Measurements from ENCODE around the gene CEP78. TPM values are rescaled to one million over a fixed set of nuclear protein-coding genes. Genes with fewer than 3 reads are reported as not detected.

Gene CEP78
- total RNA-seq, 1 donor from 2014 or later, result 13.9 TPM

DNA sequence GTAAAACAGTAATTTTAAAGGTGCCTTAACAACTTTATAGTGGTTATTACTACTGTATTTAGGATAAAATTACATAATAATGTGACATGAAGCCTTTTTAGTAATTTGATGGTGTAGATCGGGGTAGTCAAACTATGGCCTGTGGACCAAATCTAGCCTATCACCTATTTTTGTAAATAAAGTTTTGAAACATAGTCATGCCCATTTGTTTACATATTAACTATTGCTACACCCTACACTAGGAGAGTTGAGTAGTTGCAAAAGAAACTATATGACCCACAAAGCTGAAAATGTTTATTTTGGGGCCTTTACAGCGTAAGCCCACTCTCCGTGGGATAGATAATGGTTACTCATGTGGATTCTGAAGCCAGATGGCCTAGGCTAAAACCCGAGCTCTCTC is 6.2 kb downstream of the CEP78 start:
- no peak for DNase-seq (ENCODE audit: extremely low spot score, unreplicated experiment)
- H3K9me3 Mint-ChIP-seq (ENCODE audit: unreplicated experiment), result no peaks in the 10 kb centered on the region

GRCh38 chr9:78243130-78243529 is 7.3 kb downstream of the CEP78 start:
- H3K36me3 Mint-ChIP-seq (ENCODE audit: unreplicated experiment), result peaks cover 19% of the 10 kb centered on the region

More for the DNA sequence above, 6.2 kb downstream of the CEP78 start:
- Mint-ChIP-seq H3K27me3 (ENCODE audit: unreplicated experiment) (no peaks in the 10 kb centered on the region), H3K27ac (ENCODE audit: unreplicated experiment) (no peak overlapping the region), H3K4me3 (ENCODE audit: unreplicated experiment) (no peak overlapping the region), H3K36me3 (ENCODE audit: unreplicated experiment) (peaks cover 13% of the 10 kb centered on the region), H3K4me1 (ENCODE audit: unreplicated experiment) (peaks cover 11% of the 10 kb centered on the region)
- TF ChIP-seq, protein P1, sequence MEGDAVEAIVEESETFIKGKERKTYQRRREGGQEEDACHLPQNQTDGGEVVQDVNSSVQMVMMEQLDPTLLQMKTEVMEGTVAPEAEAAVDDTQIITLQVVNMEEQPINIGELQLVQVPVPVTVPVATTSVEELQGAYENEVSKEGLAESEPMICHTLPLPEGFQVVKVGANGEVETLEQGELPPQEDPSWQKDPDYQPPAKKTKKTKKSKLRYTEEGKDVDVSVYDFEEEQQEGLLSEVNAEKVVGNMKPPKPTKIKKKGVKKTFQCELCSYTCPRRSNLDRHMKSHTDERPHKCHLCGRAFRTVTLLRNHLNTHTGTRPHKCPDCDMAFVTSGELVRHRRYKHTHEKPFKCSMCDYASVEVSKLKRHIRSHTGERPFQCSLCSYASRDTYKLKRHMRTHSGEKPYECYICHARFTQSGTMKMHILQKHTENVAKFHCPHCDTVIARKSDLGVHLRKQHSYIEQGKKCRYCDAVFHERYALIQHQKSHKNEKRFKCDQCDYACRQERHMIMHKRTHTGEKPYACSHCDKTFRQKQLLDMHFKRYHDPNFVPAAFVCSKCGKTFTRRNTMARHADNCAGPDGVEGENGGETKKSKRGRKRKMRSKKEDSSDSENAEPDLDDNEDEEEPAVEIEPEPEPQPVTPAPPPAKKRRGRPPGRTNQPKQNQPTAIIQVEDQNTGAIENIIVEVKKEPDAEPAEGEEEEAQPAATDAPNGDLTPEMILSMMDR (IDR thresholded peaks at IDR 0.05), result no peak

GRCh38 chr9:78245401-78245800 is 9.5 kb downstream of the CEP78 start:
- Mint-ChIP-seq H3K27ac (ENCODE audit: unreplicated experiment) (no peak overlapping the region), H3K9me3 (ENCODE audit: unreplicated experiment) (no peaks in the 10 kb centered on the region), H3K4me3 (ENCODE audit: unreplicated experiment) (no peak overlapping the region), H3K27me3 (ENCODE audit: unreplicated experiment) (no peaks in the 10 kb centered on the region), H3K36me3 (ENCODE audit: unreplicated experiment) (peaks cover 14% of the 10 kb centered on the region), H3K4me1 (ENCODE audit: unreplicated experiment) (no peaks in the 10 kb centered on the region)
- TF ChIP-seq, protein P1 (IDR thresholded peaks at IDR 0.05), result no peak
- no peak for DNase-seq (ENCODE audit: extremely low spot score, unreplicated experiment)

More at GRCh38 chr9:78243130-78243529, 7.3 kb downstream of the CEP78 start:
- DNase-seq (ENCODE audit: extremely low spot score, unreplicated experiment), result no peak
- H3K27ac Mint-ChIP-seq (ENCODE audit: unreplicated experiment), result no peak overlapping the region
- no peaks in the 10 kb centered on the region for H3K27me3 Mint-ChIP-seq (ENCODE audit: unreplicated experiment)
- TF ChIP-seq, protein P1 (IDR thresholded peaks at IDR 0.05), result no peak
- H3K4me3 Mint-ChIP-seq (ENCODE audit: unreplicated experiment), result no peak overlapping the region
- H3K9me3 Mint-ChIP-seq (ENCODE audit: unreplicated experiment), result no peaks in the 10 kb centered on the region
- peaks cover 4% of the 10 kb centered on the region for H3K4me1 Mint-ChIP-seq (ENCODE audit: unreplicated experiment)

GRCh38 chr9:78248635-78249034 is 12.8 kb downstream of the CEP78 start:
- no peaks in the 10 kb centered on the region for H3K9me3 Mint-ChIP-seq (ENCODE audit: unreplicated experiment)
- no peak overlapping the region for H3K4me3 Mint-ChIP-seq (ENCODE audit: unreplicated experiment)
- no peak for DNase-seq (ENCODE audit: extremely low spot score, unreplicated experiment)
- H3K27ac Mint-ChIP-seq (ENCODE audit: unreplicated experiment), result no peak overlapping the region
- peaks cover 14% of the 10 kb centered on the region for H3K36me3 Mint-ChIP-seq (ENCODE audit: unreplicated experiment)
- TF ChIP-seq, protein P1 (IDR thresholded peaks at IDR 0.05), result no peak
- H3K27me3 Mint-ChIP-seq (ENCODE audit: unreplicated experiment), result no peaks in the 10 kb centered on the region
- H3K4me1 Mint-ChIP-seq (ENCODE audit: unreplicated experiment), result peaks cover 6% of the 10 kb centered on the region

- H3K36me3 Mint-ChIP-seq (ENCODE audit: unreplicated experiment), result peaks cover 13% of the 10 kb centered on the region
- no peak for DNase-seq (ENCODE audit: extremely low spot score, unreplicated experiment)
- TF ChIP-seq, protein P1 (IDR thresholded peaks at IDR 0.05), result no peak
Observed at GRCh38 chr9:78249542-78249941, 13.7 kb downstream of the CEP78 start.

More at GRCh38 chr9:78249542-78249941, 13.7 kb downstream of the CEP78 start:
- Mint-ChIP-seq H3K27ac (ENCODE audit: unreplicated experiment) (no peak overlapping the region), H3K4me1 (ENCODE audit: unreplicated experiment) (peaks cover 6% of the 10 kb centered on the region), H3K27me3 (ENCODE audit: unreplicated experiment) (no peaks in the 10 kb centered on the region), H3K9me3 (ENCODE audit: unreplicated experiment) (no peaks in the 10 kb centered on the region), H3K4me3 (ENCODE audit: unreplicated experiment) (no peak overlapping the region)
